HepG2 (cell line): ENCODE measurements around the gene IFRD1. TPM values are rescaled to one million over a fixed set of nuclear protein-coding genes. Genes with fewer than 3 reads are reported as not detected.

Experiments used
- FIP1L1 ChIP-seq: fragments of 200-400 bp; formaldehyde crosslinking; IDR thresholded peaks from 2 replicates; pipeline ENCODE4 v1.6.1; 2018; ENCODE audit warnings: low read depth, mild to moderate bottlenecking, low read length, moderate library complexity, borderline replicate concordance; ENCODE audit not compliant: insufficient read depth
- GPN1 ChIP-seq: sonication (generic); formaldehyde crosslinking; IDR thresholded peaks from 2 replicates; pipeline ENCODE4 v1.5.1; 2020; ENCODE audit warnings: missing genetic modification reagents, borderline replicate concordance
- HNRNPLL ChIP-seq: fragments of 200-400 bp; formaldehyde crosslinking; IDR thresholded peaks from 2 replicates; pipeline ENCODE4 v1.6.1; 2017; ENCODE audit warnings: mild to moderate bottlenecking, low read depth, low read length; ENCODE audit not compliant: poor library complexity, severe bottlenecking
- KLF15 ChIP-seq: sonication (generic); formaldehyde crosslinking; IDR thresholded peaks from 2 replicates; pipeline ENCODE4 v1.8.1; 2023; ENCODE audit warnings: borderline replicate concordance, mild to moderate bottlenecking, inconsistent platforms, missing genetic modification reagents, mixed read lengths
- MIER2 ChIP-seq: IDR thresholded peaks from 2 replicates; pipeline ENCODE4 v1.6.1; 2016; ENCODE audit warnings: missing biosample characterization, missing genetic modification reagents
- MTA3 ChIP-seq: sonication (generic); formaldehyde crosslinking; IDR thresholded peaks from 2 replicates; pipeline ENCODE4 v1.4.0; 2020; ENCODE audit warnings: missing genetic modification reagents
- MTERF4 ChIP-seq: sonication (generic); formaldehyde crosslinking; IDR thresholded peaks from 2 replicates; pipeline ENCODE4 v1.8.0; 2023; ENCODE audit warnings: mild to moderate bottlenecking, missing genetic modification reagents
- SKI ChIP-seq: fragments of 450-650 bp; IDR thresholded peaks from one replicate; pipeline ENCODE4 v1.6.1; 2018; ENCODE audit warnings: mild to moderate bottlenecking; ENCODE audit not compliant: partially characterized antibody
- SKIL ChIP-seq: sonication (generic); formaldehyde crosslinking; IDR thresholded peaks from 2 replicates; pipeline ENCODE4 v1.8.0; 2022; ENCODE audit warnings: missing genetic modification reagents, mild to moderate bottlenecking, moderate library complexity, borderline replicate concordance
- SYNCRIP ChIP-seq: fragments of 200-400 bp; formaldehyde crosslinking; IDR thresholded peaks from 2 replicates; pipeline ENCODE4 v1.6.1; 2018; ENCODE audit warnings: mild to moderate bottlenecking, low read depth, low read length; ENCODE audit not compliant: insufficient read depth
- THRA ChIP-seq: sonication (generic); formaldehyde crosslinking; IDR thresholded peaks from 2 replicates; pipeline ENCODE4 v1.4.0; 2020; ENCODE audit warnings: missing genetic modification reagents, borderline replicate concordance
- ZFP36L2 ChIP-seq: sonication (generic); formaldehyde crosslinking; IDR thresholded peaks from 2 replicates; pipeline ENCODE4 v1.4.0; 2020; ENCODE audit warnings: missing genetic modification reagents
- ZKSCAN8 ChIP-seq: IDR thresholded peaks from 2 replicates; pipeline ENCODE4 v1.6.1; 2016; ENCODE audit warnings: borderline replicate concordance, missing genetic modification reagents, missing compliant biosample characterization
- ZNF292 ChIP-seq: sonication (generic); formaldehyde crosslinking; IDR thresholded peaks from 2 replicates; pipeline ENCODE4 v1.8.1; 2022; ENCODE audit warnings: mild to moderate bottlenecking, low read depth, missing genetic modification reagents, borderline replicate concordance
- ZNF512 ChIP-seq: sonication (generic); formaldehyde crosslinking; IDR thresholded peaks from 2 replicates; pipeline ENCODE4 v1.4.0; 2020; ENCODE audit warnings: mild to moderate bottlenecking, missing genetic modification reagents
- ZNF556 ChIP-seq: sonication (generic); formaldehyde crosslinking; IDR thresholded peaks from 2 replicates; pipeline ENCODE4 v1.4.0; 2020; ENCODE audit warnings: mild to moderate bottlenecking, missing genetic modification reagents, borderline replicate concordance
- polyA plus RNA-seq, 8 experiments: library from polyadenylated mRNA; depleted of rRNA in 3 of 8; stranded (reverse) in 7 of 8; unstranded in 1 of 8; fragments of >200 nt; fragmentation: Illumina TruSeq in 4 of 8; extraction: Trizol in 4 of 8; gene quantifications; 2 replicates each; pipeline versions ENCODE4 v1.2.1 to v1.2.3, GENCODE V29; 2011 to 2016; ENCODE audit warnings: low read depth in 4 of 8, missing spikeins in 1 of 8, mixed read lengths in 1 of 8; ENCODE audit not compliant: insufficient read depth in 1 of 8
- total RNA-seq, 5 experiments: library from RNA; depleted of rRNA; stranded (reverse); fragments of >200 nt; fragmentation: Illumina TruSeq; extraction: Trizol; gene quantifications; 2 replicates each; pipeline ENCODE4 v1.2.3, GENCODE V29; 2016; ENCODE audit warnings: low read depth in 1 of 5

The IFRD1 gene
- total and polyA plus RNA-seq, 2 of the 13 experiments (the other 11 are each of a cell fraction or from before 2014, with no cell fraction given) = 50.9 to 55.5 TPM

GRCh38 chr7:112450807-112451761, 824 bp downstream of the IFRD1 start (continued):
- TF ChIP-seq GPN1 (CRISPR knock-in tag) (no peak), ZFP36L2 (CRISPR knock-in tag) (no peak), THRA (CRISPR knock-in tag) (no peak), MIER2 (no peak), ZKSCAN8 (CRISPR knock-in tag) (peak; percentile 13; the same call in 1 of the 2 replicates), MTA3 (CRISPR knock-in tag) (no peak), MTERF4 (CRISPR knock-in tag) (0 out of 2 replicates have a peak, but pooled peaks have one; percentile 60), ZNF512 (CRISPR knock-in tag) (no peak), ZNF292 (CRISPR knock-in tag) (no peak), ZNF556 (CRISPR knock-in tag) (peak; percentile 57; the same call in 1 of the 2 replicates), KLF15 (CRISPR knock-in tag) (peak; percentile 56; the same call in 1 of the 2 replicates), FIP1L1 (no peak), SYNCRIP (no peak), SKIL (CRISPR knock-in tag) (peak; percentile 25; the same call in 1 of the 2 replicates), SKI (peak; percentile 59), HNRNPLL (peak; percentile 12)
